ENCODE measurements around the gene ZNF865. TPM values are rescaled to one million over a fixed set of nuclear protein-coding genes. Genes with fewer than 3 reads are reported as not detected.

ZNF865 gene
- total and polyA plus RNA-seq, 2 donors (not counting 3 experiments of a cell fraction or from before 2014, with no cell fraction given), result 4.0 to 10.1 TPM

DNA sequence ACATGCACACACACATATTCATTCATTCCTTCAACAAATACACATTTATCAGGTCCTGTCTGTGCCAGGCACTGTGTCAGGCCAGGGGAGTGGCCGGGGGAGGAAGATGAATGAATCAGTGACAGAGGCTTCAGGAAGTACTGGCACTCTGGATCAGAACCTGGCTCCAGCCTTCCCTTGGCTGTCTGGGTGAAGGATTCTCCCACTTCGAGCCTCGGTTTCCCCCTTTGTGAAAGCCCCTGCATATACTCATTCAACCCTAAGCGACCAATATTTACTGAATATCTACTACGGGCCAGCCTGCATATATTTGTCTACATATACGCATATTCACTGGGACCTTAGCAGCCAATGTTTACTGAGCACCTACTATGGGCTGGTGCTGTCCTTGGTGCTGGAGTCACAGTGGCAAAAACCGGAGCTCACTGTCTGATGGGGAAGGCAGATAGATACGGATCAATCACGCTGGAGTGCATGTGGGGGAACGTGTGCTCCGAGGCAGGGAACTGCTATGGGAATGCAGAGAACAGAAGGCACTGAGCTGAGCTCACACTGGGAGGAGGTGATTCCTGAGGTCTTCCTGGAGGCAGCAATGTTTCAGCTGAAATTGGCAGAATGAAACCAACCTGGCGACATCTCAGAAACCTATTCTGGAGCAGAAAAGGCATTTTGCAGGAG lies 24.2 kb upstream of the ZNF865 start:
- dilution Hi-C loops (cut with MboI; ENCODE audit: extremely low pct_ligation_motif_present, low sequenced_read_pairs), result no loop called here
- H3K4me3 ChIP-seq (replicated peaks in 1 of 3; ENCODE audit: insufficient read depth in 1 of 3, low read depth in 1 of 3, low read length in 3 of 3), result peak overlapping the region; percentile 62 to 98 (median 84)
- FAIRE-seq (no peak), DNase-seq (ENCODE audit: low read depth, low spot score) (no peak)
- peaks cover 12% of the 10 kb centered on the region for H3K79me2 ChIP-seq (ENCODE audit: control insufficient read depth, insufficient read depth, low read length)
- no peak overlapping the region for H3K27ac ChIP-seq (ENCODE audit: insufficient read depth, low read depth, low read length)
- no peaks in the 10 kb centered on the region for H3K9me3 ChIP-seq (replicated peaks; ENCODE audit: control insufficient read depth, insufficient read depth, low read length)
- TF ChIP-seq, protein P1, sequence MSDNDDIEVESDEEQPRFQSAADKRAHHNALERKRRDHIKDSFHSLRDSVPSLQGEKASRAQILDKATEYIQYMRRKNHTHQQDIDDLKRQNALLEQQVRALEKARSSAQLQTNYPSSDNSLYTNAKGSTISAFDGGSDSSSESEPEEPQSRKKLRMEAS (IDR thresholded peaks at IDR 0.05; ENCODE audit: insufficient read depth, insufficient read length), result no peak
- TF ChIP-seq FOS (IDR thresholded peaks at IDR 0.05; ENCODE audit: borderline replicate concordance, insufficient read depth, low read length) (no peak), JUN (IDR thresholded peaks at IDR 0.05; ENCODE audit: borderline replicate concordance, insufficient read depth, insufficient read length, low read depth) (no peak), EZH2 (IDR thresholded peaks at IDR 0.05; ENCODE audit: borderline replicate concordance, low read depth, low read length, severe bottlenecking) (no peak), POLR2A (IDR thresholded peaks at IDR 0.05; ENCODE audit: low read depth, low read length) (no peak)
- H3K9me1 ChIP-seq (replicated peaks; ENCODE audit: control insufficient read depth, extremely low read depth, insufficient read depth, low read length), result no peaks in the 10 kb centered on the region
- peak overlapping the region; percentile 99 for H2AFZ ChIP-seq (ENCODE audit: low read depth, low read length)
- H3K4me1 ChIP-seq (ENCODE audit: control insufficient read depth, extremely low read depth, insufficient read depth, low read length), result peaks cover 4% of the 10 kb centered on the region
- intact Hi-C loops (cut with micrococcal nuclease), result loop anchor here (2.0 kb wide), 1 partner anchor 18 kb away; the partner anchor contains the start of gene FIZ1
- H3K4me2 ChIP-seq (ENCODE audit: insufficient read depth, low read length), result peak overlapping the region; percentile 78
- ChIA-PET POLR2A (interaction anchor here (0.7 to 1.5 kb wide), 2 partner anchors 18 to 23 kb away, joined by 4 to 5 read pairs; partner anchors contain the start of gene FIZ1), CTCF (interaction anchor here (0.6 to 1.0 kb wide), 3 partner anchors 23 to 78 kb away, joined by 3 read pairs; no protein-coding TSS in a partner anchor)
- H3K27me3 ChIP-seq (ENCODE audit: control insufficient read depth in 2 of 2, insufficient read depth in 2 of 2, low read length in 2 of 2), result peaks cover 4 to 7% of the 10 kb centered on the region in 2 experiments
- peaks cover 0 to 7% of the 10 kb centered on the region in 2 experiments for H3K36me3 ChIP-seq (ENCODE audit: control insufficient read depth in 2 of 2, extremely low read depth in 1 of 2, insufficient read depth in 2 of 2, low read length in 2 of 2)
- peak overlapping the region; percentile 34 for H3K9ac ChIP-seq (replicated peaks; ENCODE audit: extremely low read depth, insufficient read depth, low read length)
- no TSS peak for BruUV-seq (replicated peaks)
- no peaks in the 10 kb centered on the region for H4K20me1 ChIP-seq (replicated peaks; ENCODE audit: control insufficient read depth, extremely low read depth, insufficient read depth, low read length)

DNA sequence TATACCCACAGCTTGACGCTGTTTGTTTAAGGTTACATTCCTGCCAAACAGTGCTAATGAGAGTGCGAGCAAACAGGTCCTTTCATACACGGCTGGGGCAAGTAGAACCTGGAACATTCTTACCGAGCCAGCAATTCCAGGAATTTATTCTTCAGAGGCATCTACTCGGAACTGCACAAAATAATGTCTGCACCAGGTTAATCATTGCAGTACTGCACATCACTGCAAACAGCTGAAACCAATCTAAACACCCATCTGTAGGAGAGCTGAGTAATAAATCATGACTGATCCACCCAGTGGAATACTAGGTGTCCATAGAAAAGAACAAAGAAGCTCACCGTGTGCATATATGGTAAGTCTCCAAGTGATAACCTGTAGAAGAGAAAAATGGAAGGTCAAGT lies 23.6 kb upstream of the ZNF865 start:
- H3K9me1 ChIP-seq (replicated peaks; ENCODE audit: control insufficient read depth, extremely low read depth, insufficient read depth, low read length), result no peaks in the 10 kb centered on the region
- peaks cover 12% of the 10 kb centered on the region for H3K79me2 ChIP-seq (ENCODE audit: control insufficient read depth, insufficient read depth, low read length)
- no TSS peak for BruUV-seq (replicated peaks)
- intact Hi-C loops (cut with micrococcal nuclease), result loop anchor here (2.0 kb wide), 1 partner anchor 17 kb away; the partner anchor contains the start of gene FIZ1
- peaks cover 4% of the 10 kb centered on the region for H3K4me1 ChIP-seq (ENCODE audit: control insufficient read depth, extremely low read depth, insufficient read depth, low read length)
- no peak overlapping the region for H3K9ac ChIP-seq (replicated peaks; ENCODE audit: extremely low read depth, insufficient read depth, low read length)
- H3K36me3 ChIP-seq (ENCODE audit: control insufficient read depth in 2 of 2, extremely low read depth in 1 of 2, insufficient read depth in 2 of 2, low read length in 2 of 2), result peaks cover 0 to 7% of the 10 kb centered on the region in 2 experiments
- DNase-seq (ENCODE audit: low read depth, low spot score), result no peak
- no peak overlapping the region for H3K4me3 ChIP-seq (replicated peaks in 1 of 3; ENCODE audit: insufficient read depth in 1 of 3, low read depth in 1 of 3, low read length in 3 of 3)
- peaks cover 4 to 7% of the 10 kb centered on the region in 2 experiments for H3K27me3 ChIP-seq (ENCODE audit: control insufficient read depth in 2 of 2, insufficient read depth in 2 of 2, low read length in 2 of 2)
- no peak overlapping the region for H2AFZ ChIP-seq (ENCODE audit: low read depth, low read length)
- no peak overlapping the region for H3K4me2 ChIP-seq (ENCODE audit: insufficient read depth, low read length)
- H4K20me1 ChIP-seq (replicated peaks; ENCODE audit: control insufficient read depth, extremely low read depth, insufficient read depth, low read length), result no peaks in the 10 kb centered on the region
- dilution Hi-C loops (cut with MboI; ENCODE audit: extremely low pct_ligation_motif_present, low sequenced_read_pairs), result no loop called here
- TF ChIP-seq POLR2A (IDR thresholded peaks at IDR 0.05; ENCODE audit: low read depth, low read length) (no peak), FOS (IDR thresholded peaks at IDR 0.05; ENCODE audit: borderline replicate concordance, insufficient read depth, low read length) (no peak), JUN (IDR thresholded peaks at IDR 0.05; ENCODE audit: borderline replicate concordance, insufficient read depth, insufficient read length, low read depth) (no peak), MYC (IDR thresholded peaks at IDR 0.05; ENCODE audit: low read depth, low read length) (no peak), GATA2 (IDR thresholded peaks at IDR 0.05; ENCODE audit: insufficient read depth, insufficient read length, low read depth, low read length) (no peak), EZH2 (IDR thresholded peaks at IDR 0.05; ENCODE audit: borderline replicate concordance, low read depth, low read length, severe bottlenecking) (no peak), POLR2AphosphoS5 (IDR thresholded peaks at IDR 0.05; ENCODE audit: insufficient read depth, low read depth, low read length) (no peak)
- TF ChIP-seq, protein P2, sequence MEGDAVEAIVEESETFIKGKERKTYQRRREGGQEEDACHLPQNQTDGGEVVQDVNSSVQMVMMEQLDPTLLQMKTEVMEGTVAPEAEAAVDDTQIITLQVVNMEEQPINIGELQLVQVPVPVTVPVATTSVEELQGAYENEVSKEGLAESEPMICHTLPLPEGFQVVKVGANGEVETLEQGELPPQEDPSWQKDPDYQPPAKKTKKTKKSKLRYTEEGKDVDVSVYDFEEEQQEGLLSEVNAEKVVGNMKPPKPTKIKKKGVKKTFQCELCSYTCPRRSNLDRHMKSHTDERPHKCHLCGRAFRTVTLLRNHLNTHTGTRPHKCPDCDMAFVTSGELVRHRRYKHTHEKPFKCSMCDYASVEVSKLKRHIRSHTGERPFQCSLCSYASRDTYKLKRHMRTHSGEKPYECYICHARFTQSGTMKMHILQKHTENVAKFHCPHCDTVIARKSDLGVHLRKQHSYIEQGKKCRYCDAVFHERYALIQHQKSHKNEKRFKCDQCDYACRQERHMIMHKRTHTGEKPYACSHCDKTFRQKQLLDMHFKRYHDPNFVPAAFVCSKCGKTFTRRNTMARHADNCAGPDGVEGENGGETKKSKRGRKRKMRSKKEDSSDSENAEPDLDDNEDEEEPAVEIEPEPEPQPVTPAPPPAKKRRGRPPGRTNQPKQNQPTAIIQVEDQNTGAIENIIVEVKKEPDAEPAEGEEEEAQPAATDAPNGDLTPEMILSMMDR (IDR thresholded peaks at IDR 0.05; ENCODE audit: extremely low read depth in 1 of 2, insufficient read depth in 1 of 2, low read depth in 1 of 2, low read length in 2 of 2), result no peak
- TF ChIP-seq, protein P1 (IDR thresholded peaks at IDR 0.05; ENCODE audit: insufficient read depth, insufficient read length), result no peak
- no peak overlapping the region for H3K27ac ChIP-seq (ENCODE audit: insufficient read depth, low read depth, low read length)
- ChIA-PET POLR2A (interaction anchor here (0.7 to 1.5 kb wide), 2 partner anchors 17 to 23 kb away, joined by 4 to 5 read pairs; partner anchors contain the start of gene FIZ1), CTCF (interaction anchor here (0.8 kb wide), 1 partner anchor 23 kb away, joined by 3 read pairs; no protein-coding TSS in a partner anchor)
- FAIRE-seq, result no peak
- no peaks in the 10 kb centered on the region for H3K9me3 ChIP-seq (replicated peaks; ENCODE audit: control insufficient read depth, insufficient read depth, low read length)
